GM19351 (cell line): ENCODE measurements around the gene FUT3.
A peak's percentile ranks its signal among the peaks of the same experiment; 100 is the strongest.

Experiments
- ATAC-seq: cut with Tn5 transposase; IDR thresholded peaks from one replicate; pipeline ENCODE4 v1.9.1; 2021; ENCODE audit warnings: mild to moderate bottlenecking, moderate library complexity; ENCODE audit not compliant: unreplicated experiment

The FUT3 gene

DNA sequence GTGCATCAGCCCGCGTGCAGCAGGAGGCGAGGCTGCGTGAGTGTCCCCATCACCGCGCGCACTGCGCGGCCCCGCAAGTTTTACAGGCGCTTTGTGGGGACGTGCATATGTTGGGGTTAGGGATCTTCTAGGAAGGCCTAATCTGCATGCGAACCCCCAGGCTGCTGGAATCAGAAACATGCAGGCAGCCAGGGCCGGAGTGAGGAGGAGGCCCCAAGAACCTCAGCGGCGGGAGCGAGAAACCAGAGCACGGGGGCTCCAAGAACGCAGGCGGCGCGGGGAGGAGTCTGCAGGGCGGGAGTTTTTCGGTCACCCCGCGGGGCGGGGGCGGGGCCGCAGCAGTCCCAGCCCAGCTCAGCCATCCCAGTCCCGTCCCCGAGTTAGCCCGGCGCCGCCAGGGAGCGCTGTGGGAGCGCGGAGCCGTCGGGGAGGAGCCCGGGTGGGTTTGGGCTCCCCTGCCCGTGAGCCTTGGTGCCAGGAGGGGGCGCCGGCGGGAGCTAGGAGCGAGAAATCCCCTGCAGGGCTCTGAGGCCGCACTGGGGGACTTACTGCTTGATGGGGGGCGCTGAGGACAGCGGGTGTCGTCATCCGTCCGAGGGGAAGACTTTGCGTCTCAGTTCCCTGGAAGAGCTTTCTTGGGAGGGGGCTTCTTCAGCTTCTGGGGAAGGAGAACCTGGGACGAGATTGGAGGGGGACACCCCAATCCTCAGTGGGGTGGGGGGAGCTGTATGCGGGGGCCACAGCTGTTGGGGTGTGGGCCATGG is 47.3 kb downstream of the FUT3 start:
- peak; percentile 64 for ATAC-seq

DNA sequence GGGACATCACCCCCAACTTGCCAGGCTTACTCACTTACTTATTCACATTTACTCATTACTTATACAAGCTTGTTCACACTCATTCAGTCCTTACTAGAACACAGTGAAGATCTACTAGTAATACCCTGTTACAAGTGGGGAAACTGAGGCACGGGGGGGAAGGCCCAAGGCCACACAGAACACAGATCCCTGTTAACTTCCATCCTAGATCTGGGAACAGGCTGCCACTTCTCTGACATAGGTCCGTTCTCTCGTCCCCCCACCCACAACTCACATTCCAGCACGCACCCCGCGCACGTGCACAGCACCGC is 47.9 kb downstream of the FUT3 start:
- ATAC-seq: no peak

DNA sequence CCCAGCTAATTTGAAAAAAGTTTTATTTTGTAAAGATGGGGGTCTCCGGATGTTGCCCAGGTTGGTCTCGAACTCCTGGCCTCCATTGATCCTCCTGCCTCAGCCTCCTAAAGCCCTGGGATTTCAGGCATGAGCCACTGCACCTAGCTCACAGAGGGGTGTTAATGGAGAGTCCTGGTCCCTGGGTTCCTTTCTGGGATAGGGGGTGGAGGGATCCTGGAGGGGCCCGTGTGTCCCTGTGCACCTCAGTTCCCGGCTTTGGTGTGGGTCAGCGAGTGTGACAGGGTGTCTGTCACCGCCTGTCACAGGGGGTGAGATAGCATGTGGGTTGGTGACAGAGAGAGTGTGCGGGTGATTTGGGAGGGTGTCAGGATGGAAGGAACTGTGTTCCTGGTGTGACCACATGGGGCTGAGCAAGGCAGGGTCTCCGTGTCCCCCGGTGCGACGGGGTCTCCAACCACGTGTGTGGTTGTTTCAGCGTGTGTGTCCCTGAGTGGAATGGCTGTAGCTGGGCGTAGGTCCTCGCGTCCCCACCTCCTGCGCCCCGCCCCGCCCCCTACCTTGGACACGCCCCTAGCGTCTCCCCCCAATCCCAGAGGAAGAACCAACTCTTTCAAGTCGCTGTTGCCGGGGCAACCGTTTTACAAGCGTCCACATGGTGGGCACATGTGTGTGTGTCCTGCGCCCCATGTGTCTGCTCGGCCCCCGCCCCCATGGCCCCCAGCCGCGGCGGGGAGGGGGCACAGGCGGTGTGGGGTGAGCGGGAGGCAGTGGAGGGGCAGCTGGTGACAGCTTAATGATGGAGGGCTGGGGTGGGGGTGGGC is 49.2 kb downstream of the FUT3 start:
- ATAC-seq: no peak

DNA sequence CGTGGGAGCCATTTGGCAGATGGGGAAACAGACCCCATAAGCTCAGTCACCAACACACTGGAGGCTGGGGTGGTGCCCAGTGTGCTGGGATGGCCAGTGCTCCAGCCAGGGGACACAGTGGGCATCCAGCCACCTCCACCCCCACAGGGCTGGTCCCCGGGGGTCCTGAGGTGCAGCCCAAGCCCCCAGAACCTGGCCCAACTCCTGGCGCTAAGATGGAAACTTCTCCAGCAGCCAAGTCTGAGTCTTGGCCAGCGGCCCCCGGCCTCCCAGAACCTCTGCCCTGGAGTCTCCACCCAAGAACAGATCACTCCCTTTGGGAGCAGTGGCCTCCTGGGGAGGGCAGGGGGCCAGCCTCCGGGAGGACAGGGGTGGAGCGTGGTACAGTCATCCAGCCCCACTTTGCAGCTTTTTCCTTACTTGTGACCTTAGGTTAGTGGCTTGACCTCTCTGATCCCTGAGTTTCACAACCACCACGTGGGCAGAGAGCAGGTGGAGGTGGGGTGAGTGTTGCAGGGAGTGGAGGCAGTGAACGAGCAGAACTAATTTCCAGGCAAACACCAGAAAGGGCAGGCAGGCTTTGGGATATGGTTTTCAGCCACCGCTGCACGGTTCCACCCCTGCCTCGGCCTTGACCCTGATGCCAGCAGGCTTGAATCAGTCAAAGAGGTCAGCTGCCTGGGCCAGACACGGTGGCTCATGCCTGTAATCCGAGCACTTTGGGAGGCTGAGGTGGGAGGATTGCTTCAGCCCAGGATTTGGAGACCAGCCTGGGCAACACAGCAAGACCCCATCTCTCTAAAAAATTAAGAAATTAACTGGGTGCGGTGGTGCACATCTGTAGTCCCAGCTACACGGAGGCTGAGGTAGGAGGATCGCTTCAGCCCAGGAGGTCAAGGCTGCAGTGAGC is 50.6 kb downstream of the FUT3 start:
- no peak for ATAC-seq

DNA sequence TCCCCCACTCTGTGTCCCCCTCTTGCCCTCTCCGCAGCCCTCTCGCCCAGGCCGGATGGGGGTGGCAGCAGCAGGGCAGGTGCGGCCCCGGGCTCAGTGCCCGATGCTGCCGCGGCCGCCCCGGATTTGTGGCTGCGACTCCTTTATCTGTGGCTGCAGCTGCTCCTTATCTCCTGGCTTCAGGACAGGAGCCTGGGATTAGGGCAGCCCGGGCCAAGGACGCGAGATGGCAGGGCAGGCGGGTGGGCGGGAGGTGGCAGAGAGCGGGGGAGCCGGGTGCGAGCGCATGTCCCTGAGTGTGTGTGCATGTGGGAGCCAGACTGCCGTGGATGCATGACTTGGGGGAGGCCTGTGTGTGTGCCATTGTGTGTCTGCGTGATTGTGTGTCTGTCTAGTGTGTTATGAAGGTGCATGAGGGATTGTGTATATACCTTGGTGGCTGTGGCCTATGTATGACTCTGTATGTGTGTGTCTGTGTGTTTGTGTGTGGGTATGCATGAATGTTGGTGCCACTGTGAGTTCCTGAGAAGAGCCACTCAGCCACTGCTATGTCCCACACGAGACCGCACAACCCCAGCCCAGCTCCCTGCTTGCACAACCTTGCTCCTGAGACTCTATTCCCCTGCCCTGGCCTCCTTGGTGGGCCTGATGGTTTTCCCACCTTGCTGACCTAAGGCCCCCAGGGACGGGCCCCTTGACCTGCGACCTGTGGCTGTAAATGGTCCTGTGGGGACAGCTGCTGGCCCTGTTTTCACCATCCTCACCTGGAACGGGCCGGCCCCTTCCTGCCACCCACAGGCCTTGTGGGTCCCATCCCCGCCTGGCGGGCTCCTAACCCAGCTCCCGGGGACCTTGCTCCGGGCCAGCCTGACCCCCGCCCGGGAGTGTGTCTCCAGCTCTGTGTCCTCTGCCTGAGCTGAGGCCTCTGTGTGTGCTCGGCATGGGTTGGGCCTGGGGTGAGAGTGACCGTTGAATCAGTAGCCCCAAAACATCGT is 51.7 kb downstream of the FUT3 start:
- ATAC-seq: no peak

DNA sequence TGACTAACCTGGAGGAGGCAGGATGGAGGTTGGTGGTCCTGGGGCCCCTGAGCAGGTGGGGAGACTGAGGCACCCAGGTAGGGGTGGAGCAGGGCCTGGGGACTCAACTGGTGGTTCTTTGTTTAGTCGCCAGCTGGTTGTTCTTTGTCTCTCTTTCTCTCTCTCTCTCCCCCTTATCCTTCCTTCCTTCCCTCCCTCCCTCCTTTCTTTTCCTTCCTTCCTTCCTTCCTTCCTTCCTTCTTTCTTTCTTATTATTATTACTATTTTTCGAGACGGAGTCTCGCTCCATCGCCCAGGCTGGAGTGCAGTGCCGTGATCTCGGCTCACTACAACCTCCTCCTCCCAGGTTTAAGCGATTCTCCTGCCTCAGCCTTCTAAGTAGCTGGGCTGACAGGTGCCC is 53.0 kb downstream of the FUT3 start:
- ATAC-seq: no peak

DNA sequence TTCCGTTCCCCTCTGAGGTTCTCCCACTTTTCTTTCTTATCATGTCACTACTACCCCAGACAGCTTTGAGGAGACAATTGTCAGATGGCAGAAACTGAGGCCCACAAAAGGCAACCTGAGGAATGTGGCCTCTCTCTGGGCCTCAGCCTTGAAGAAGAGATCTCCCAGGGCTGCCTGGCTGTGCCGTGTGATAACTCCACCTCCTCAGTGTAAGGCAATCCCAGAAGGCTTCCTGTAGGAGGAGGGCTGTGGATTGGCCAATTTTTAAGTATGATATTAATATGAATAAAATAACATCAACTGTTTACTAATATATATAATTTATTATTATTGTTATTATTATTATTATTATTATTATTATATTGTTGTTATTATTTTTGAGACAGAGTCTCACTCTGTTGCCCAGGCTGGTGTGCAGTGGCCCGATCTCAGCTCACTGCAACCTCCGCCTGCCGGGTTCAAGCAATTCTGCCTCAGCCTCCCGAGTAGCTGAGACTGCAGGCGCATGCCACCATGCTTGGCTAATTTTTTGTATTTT is 55.8 kb downstream of the FUT3 start:
- no peak for ATAC-seq

DNA sequence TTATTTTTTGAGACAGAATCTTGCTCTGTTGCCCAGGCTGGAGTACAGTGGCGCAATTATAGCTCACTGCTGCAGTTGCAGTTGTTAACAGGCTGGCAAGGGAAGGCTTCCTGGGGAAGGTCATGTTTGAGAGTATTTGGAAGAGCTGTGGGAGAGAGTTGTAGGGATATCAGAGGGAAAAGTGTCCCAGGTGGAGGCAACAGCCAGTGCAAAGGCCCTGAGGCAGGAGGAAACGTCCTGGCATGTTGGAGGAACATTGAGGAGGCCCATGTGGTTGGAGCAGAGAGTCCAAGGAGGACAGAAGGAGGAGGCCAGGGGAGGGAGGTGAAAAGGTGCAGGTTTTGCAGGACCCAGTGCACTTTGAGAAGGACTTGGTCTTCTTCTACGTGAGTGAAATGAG is 58.1 kb downstream of the FUT3 start:
- no peak for ATAC-seq
